ENCODE measurements around the gene CMTM2. TPM values are rescaled to one million over a fixed set of nuclear protein-coding genes. Genes with fewer than 3 reads are reported as not detected.

The CMTM2 gene
- total RNA-seq, 1 donor from 2014 or later = not detected

- peaks cover 35% of the 10 kb centered on the region for H3K79me2 ChIP-seq (ENCODE audit: insufficient read depth, low read length)
- H3K9ac ChIP-seq (ENCODE audit: low read length) = no peak overlapping the region
- H3K36me3 ChIP-seq (ENCODE audit: insufficient read depth, low read length) = peaks cover 15% of the 10 kb centered on the region
- H3K27me3 ChIP-seq (ENCODE audit: insufficient read depth, low read length) = no peaks in the 10 kb centered on the region
- H3K27ac ChIP-seq (ENCODE audit: low read depth, low read length) = no peak overlapping the region
- H3K4me3 ChIP-seq (ENCODE audit: insufficient read depth, low read depth, low read length) = no peak overlapping the region
- H4K20me1 ChIP-seq (ENCODE audit: insufficient read depth, low read length) = peaks cover 6% of the 10 kb centered on the region
- FAIRE-seq (no peak), DNase-seq (ENCODE audit: low read depth) (no peak)
- H3K4me1 ChIP-seq (ENCODE audit: insufficient read depth, low read length) = peaks cover 5% of the 10 kb centered on the region
- no peak for TF ChIP-seq EZH2 (IDR thresholded peaks at IDR 0.05; ENCODE audit: insufficient read depth, low read length)
- TF ChIP-seq CTCF (IDR thresholded peaks at IDR 0.05; ENCODE audit: insufficient read depth, low read depth, low read length) = no peak
- Mint-ChIP-seq H3K4me3 (ENCODE audit: unreplicated experiment) (no peak overlapping the region), H3K27me3 (ENCODE audit: low read depth, unreplicated experiment) (no peaks in the 10 kb centered on the region), H3K9me3 (ENCODE audit: unreplicated experiment) (no peaks in the 10 kb centered on the region), H3K27ac (ENCODE audit: unreplicated experiment) (no peak overlapping the region), H3K36me3 (ENCODE audit: low read depth, unreplicated experiment) (peaks cover 11% of the 10 kb centered on the region), H3K4me1 (ENCODE audit: low read depth, unreplicated experiment) (peaks cover 5% of the 10 kb centered on the region)
- H3K9me3 ChIP-seq (ENCODE audit: insufficient read depth, low read depth, low read length) = no peaks in the 10 kb centered on the region
- H3K4me2 ChIP-seq (ENCODE audit: low read length) = no peak overlapping the region
- H2AFZ ChIP-seq (ENCODE audit: low read depth, low read length) = no peak overlapping the region
These were observed 19.2 kb upstream of the CMTM2 start for GRCh38 chr16:66560107-66560506.

GRCh38 chr16:66561381-66562080 is 17.7 kb upstream of the CMTM2 start:
- no peaks in the 10 kb centered on the region for H3K9me3 Mint-ChIP-seq (ENCODE audit: unreplicated experiment)
- H3K27ac ChIP-seq (ENCODE audit: low read depth, low read length) = no peak overlapping the region
- no peaks in the 10 kb centered on the region for H3K27me3 ChIP-seq (ENCODE audit: insufficient read depth, low read length)
- H3K36me3 Mint-ChIP-seq (ENCODE audit: low read depth, unreplicated experiment) = peaks cover 11% of the 10 kb centered on the region
- H3K4me1 ChIP-seq (ENCODE audit: insufficient read depth, low read length) = peaks cover 5% of the 10 kb centered on the region
- no peak overlapping the region for H3K4me2 ChIP-seq (ENCODE audit: low read length)
- FAIRE-seq = no peak
- no peak overlapping the region for H3K4me3 Mint-ChIP-seq (ENCODE audit: unreplicated experiment)
- H3K4me3 ChIP-seq (ENCODE audit: insufficient read depth, low read depth, low read length) = no peak overlapping the region
- peaks cover 7% of the 10 kb centered on the region for H3K4me1 Mint-ChIP-seq (ENCODE audit: low read depth, unreplicated experiment)
- TF ChIP-seq EZH2 (IDR thresholded peaks at IDR 0.05; ENCODE audit: insufficient read depth, low read length) (no peak), CTCF (IDR thresholded peaks at IDR 0.05; ENCODE audit: insufficient read depth, low read depth, low read length) (no peak)
- H3K27ac Mint-ChIP-seq (ENCODE audit: unreplicated experiment) = no peak overlapping the region
- peaks cover 23% of the 10 kb centered on the region for H3K79me2 ChIP-seq (ENCODE audit: insufficient read depth, low read length)
- H3K27me3 Mint-ChIP-seq (ENCODE audit: low read depth, unreplicated experiment) = no peaks in the 10 kb centered on the region
- H3K36me3 ChIP-seq (ENCODE audit: insufficient read depth, low read length) = peaks cover 15% of the 10 kb centered on the region
- no peak for DNase-seq (ENCODE audit: low read depth)
- no peak overlapping the region for H3K9ac ChIP-seq (ENCODE audit: low read length)
- no peak overlapping the region for H2AFZ ChIP-seq (ENCODE audit: low read depth, low read length)
- peaks cover 6% of the 10 kb centered on the region for H4K20me1 ChIP-seq (ENCODE audit: insufficient read depth, low read length)
- H3K9me3 ChIP-seq (ENCODE audit: insufficient read depth, low read depth, low read length) = no peaks in the 10 kb centered on the region

- no peak overlapping the region for H3K4me2 ChIP-seq (ENCODE audit: low read length)
- no peak for TF ChIP-seq EZH2 (IDR thresholded peaks at IDR 0.05; ENCODE audit: insufficient read depth, low read length)
- no peak for TF ChIP-seq CTCF (IDR thresholded peaks at IDR 0.05; ENCODE audit: insufficient read depth, low read depth, low read length)
- peaks cover 7% of the 10 kb centered on the region for H3K4me1 Mint-ChIP-seq (ENCODE audit: low read depth, unreplicated experiment)
- H3K27me3 ChIP-seq (ENCODE audit: insufficient read depth, low read length) = no peaks in the 10 kb centered on the region
- FAIRE-seq (no peak), DNase-seq (ENCODE audit: low read depth) (no peak)
- H3K4me1 ChIP-seq (ENCODE audit: insufficient read depth, low read length) = peaks cover 5% of the 10 kb centered on the region
- H4K20me1 ChIP-seq (ENCODE audit: insufficient read depth, low read length) = peaks cover 6% of the 10 kb centered on the region
- no peak overlapping the region for H3K9ac ChIP-seq (ENCODE audit: low read length)
- peaks cover 16% of the 10 kb centered on the region for H3K36me3 ChIP-seq (ENCODE audit: insufficient read depth, low read length)
- no peak overlapping the region for H2AFZ ChIP-seq (ENCODE audit: low read depth, low read length)
- no peak overlapping the region for H3K4me3 ChIP-seq (ENCODE audit: insufficient read depth, low read depth, low read length)
- H3K36me3 Mint-ChIP-seq (ENCODE audit: low read depth, unreplicated experiment) = peaks cover 15% of the 10 kb centered on the region
- H3K9me3 Mint-ChIP-seq (ENCODE audit: unreplicated experiment) = no peaks in the 10 kb centered on the region
- H3K79me2 ChIP-seq (ENCODE audit: insufficient read depth, low read length) = peaks cover 22% of the 10 kb centered on the region
- H3K9me3 ChIP-seq (ENCODE audit: insufficient read depth, low read depth, low read length) = no peaks in the 10 kb centered on the region
- H3K27ac Mint-ChIP-seq (ENCODE audit: unreplicated experiment) = no peak overlapping the region
- H3K27me3 Mint-ChIP-seq (ENCODE audit: low read depth, unreplicated experiment) = no peaks in the 10 kb centered on the region
- H3K27ac ChIP-seq (ENCODE audit: low read depth, low read length) = no peak overlapping the region
- no peak overlapping the region for H3K4me3 Mint-ChIP-seq (ENCODE audit: unreplicated experiment)
These were observed 16.9 kb upstream of the CMTM2 start for GRCh38 chr16:66562409-66562808.
